Measurements from ENCODE around the gene MYO7A.

MYO7A gene

DNA sequence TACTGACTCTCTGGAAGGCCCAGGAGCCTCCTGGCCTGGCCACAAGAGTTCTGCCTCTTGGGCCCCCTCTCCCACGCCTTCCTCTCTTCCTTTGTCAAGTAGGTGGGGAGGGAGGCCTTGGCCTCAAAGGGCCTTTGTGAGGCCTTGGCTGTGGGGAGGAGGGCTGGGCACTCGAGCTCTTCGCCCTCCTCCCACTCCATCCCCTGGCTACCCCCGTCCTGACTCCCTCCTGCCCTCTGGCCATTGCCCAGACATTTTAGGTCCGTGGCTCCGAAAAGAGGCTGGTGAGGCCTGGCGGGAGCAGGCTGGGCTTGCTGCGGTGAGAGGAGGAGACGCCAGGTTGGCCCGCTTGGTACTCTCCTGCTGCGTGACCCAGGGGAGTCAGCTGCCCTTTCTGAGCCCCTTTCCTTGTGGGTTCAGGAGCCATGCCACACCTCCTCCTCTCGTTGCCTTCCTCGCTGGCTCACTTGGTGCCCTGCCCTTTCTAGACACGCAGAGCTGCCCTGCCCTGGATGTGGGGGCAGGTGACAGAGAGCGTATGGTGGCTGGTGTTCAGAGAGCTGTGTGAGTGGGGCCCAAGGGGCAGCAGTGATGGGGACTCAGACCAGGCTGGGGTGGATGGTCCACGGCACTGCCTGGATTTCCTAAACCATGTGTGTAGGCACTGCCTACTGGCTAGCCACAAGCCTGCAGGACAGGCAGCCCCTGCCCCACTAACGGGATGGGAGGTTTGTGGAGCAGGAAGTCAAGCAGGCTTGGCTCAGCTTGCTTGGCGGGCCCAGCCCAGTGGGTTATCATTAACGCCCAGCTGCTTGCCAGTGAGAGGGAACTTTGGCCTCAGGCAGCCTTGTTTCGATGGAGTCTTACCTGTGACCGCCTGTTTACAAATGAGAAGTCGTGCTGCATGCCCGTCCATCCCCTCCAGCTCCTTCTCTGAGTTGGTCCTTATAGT, 41.2 kb upstream of the MYO7A start:
- peaks cover 10% of the 10 kb centered on the region for H3K36me3 ChIP-seq (ENCODE audit: control insufficient read depth, insufficient read depth, low read length, severe bottlenecking)
- H3K4me3 ChIP-seq (ENCODE audit: low read length): no peak overlapping the region
- peaks cover 18% of the 10 kb centered on the region for H3K4me1 ChIP-seq (ENCODE audit: control insufficient read depth, insufficient read depth, low read length)
- no peaks in the 10 kb centered on the region for H3K9me3 ChIP-seq (ENCODE audit: control insufficient read depth, low read length)
- no peaks in the 10 kb centered on the region for H3K27me3 ChIP-seq (replicated peaks; ENCODE audit: control insufficient read depth, insufficient read depth, low read length)
- H3K9ac ChIP-seq (ENCODE audit: low read length): no peak overlapping the region
- DNase-seq (ENCODE audit: low read depth): no peak

DNA sequence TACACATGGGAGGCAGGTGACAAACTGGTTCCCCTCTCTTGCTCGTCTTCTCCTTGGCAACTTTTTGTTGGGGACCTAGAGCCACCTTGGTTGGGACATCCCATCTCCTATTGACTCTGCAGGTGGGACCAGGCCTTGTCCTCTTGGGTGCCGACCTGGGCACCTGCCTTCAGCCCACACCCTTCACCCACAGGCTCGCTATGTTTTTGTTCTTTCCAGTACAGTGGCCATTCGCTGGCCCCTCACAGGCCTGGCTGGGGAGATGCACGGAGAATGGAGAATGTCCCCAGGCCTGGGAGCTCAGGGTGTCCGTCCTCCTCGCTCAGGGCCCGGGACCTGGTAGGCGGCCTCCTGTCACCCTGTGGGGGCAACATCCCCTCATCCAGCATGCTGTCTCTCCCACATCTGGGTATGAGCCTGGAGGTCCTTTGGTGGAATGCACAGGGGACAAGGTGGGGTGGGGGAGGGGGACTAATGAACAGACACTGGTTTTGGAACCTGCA, 40.3 kb upstream of the MYO7A start:
- Histone ChIP-seq H3K27me3 (replicated peaks; ENCODE audit: control insufficient read depth, insufficient read depth, low read length) (no peaks in the 10 kb centered on the region), H3K9me3 (ENCODE audit: control insufficient read depth, low read length) (no peaks in the 10 kb centered on the region), H3K36me3 (ENCODE audit: control insufficient read depth, insufficient read depth, low read length, severe bottlenecking) (peaks cover 10% of the 10 kb centered on the region), H3K4me1 (ENCODE audit: control insufficient read depth, insufficient read depth, low read length) (peaks cover 13% of the 10 kb centered on the region), H3K4me3 (ENCODE audit: low read length) (no peak overlapping the region), H3K9ac (ENCODE audit: low read length) (no peak overlapping the region)
- no peak for DNase-seq (ENCODE audit: low read depth)

DNA sequence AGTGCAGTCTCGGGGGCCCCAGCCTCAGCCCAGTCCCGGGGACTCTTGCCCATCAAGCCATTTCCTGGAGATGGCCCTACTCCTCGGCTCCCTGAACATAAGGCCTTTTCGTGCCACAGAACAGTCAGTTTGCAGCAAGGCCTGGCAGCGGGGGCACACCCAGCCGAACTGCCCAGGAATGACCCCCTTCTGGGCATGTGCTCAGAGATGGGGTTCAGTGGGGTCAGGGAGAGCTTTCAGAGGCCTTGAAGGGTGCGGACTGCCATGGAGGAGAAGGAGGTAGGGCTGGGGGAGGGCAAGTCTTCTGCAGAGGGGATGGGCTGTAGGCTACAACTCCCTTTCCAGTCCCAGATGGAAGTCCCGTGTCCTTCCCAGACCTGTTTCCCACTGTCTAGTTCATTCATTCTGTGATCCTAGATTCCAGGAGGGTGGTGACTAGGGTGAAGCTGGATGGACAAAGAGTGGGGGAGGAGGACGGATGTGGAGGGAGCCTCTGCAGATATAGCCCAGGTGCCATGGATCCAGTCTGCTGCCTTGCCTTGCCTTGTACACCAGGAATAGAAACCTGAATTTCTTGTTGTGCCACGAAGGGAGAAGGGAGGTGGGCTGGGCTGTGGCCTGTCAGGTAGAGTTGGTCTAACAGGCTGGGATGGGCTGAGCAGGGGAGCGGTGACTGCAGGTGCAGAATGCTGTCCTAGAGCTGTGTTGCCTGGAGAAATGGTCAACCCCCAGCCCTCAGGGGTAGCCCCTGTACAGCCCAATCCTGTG, 39.6 kb upstream of the MYO7A start:
- Histone ChIP-seq H3K27me3 (replicated peaks; ENCODE audit: control insufficient read depth, insufficient read depth, low read length) (no peaks in the 10 kb centered on the region), H3K4me3 (ENCODE audit: low read length) (no peak overlapping the region), H3K4me1 (ENCODE audit: control insufficient read depth, insufficient read depth, low read length) (peaks cover 7% of the 10 kb centered on the region), H3K9ac (ENCODE audit: low read length) (no peak overlapping the region), H3K9me3 (ENCODE audit: control insufficient read depth, low read length) (no peaks in the 10 kb centered on the region), H3K36me3 (ENCODE audit: control insufficient read depth, insufficient read depth, low read length, severe bottlenecking) (peaks cover 11% of the 10 kb centered on the region)
- DNase-seq (ENCODE audit: low read depth): no peak

DNA sequence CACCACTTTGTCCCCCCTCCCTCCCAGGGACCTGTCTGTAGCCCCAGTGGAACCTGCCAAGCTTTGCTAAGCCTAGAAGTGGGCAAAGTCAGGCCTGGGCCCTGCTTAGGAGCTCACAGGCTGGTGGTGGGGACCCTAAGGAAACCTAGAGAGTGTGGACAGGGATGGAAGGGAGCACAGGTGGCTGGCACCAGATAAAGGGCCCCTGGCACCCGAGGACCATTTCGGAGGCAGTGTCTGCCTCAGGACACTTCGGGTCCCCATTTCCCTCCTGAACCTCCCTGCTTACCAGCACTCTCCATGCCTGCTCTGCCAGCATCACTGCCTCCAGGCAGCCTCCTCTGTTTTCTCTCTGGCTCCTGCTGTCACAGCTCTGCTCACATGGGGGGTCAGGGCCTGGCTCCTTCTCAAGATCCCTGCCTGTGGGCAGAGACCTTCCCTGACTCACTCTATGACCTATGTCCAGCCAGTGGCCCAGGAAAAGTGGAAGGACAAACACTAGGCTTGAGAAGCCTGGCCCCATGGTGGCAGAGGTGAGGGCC, 39.0 kb upstream of the MYO7A start:
- H3K9ac ChIP-seq (ENCODE audit: low read length): no peak overlapping the region
- peaks cover 17% of the 10 kb centered on the region for H3K36me3 ChIP-seq (ENCODE audit: control insufficient read depth, insufficient read depth, low read length, severe bottlenecking)
- H3K27me3 ChIP-seq (replicated peaks; ENCODE audit: control insufficient read depth, insufficient read depth, low read length): no peaks in the 10 kb centered on the region
- peaks cover under 1% of the 10 kb centered on the region for H3K4me1 ChIP-seq (ENCODE audit: control insufficient read depth, insufficient read depth, low read length)
- no peaks in the 10 kb centered on the region for H3K9me3 ChIP-seq (ENCODE audit: control insufficient read depth, low read length)
- no peak for DNase-seq (ENCODE audit: low read depth)
- H3K4me3 ChIP-seq (ENCODE audit: low read length): no peak overlapping the region

DNA sequence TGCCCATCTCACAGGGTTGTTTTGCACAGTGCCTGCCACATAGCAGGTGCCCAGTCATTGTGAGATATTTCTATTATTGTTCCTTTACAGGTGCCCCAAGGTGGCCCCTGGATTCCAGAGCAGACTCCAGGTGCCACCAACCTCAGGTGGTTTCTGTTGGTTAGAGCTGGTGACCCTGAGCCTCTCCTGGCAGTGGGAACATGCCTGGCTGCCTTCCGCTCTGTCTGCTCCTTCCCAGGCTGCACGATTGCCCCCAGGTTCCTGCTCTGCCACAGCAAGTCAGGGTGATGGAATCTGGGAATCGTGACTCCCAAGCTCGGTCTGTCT, 38.0 kb upstream of the MYO7A start:
- no peaks in the 10 kb centered on the region for H3K27me3 ChIP-seq (replicated peaks; ENCODE audit: control insufficient read depth, insufficient read depth, low read length)
- no peak for DNase-seq (ENCODE audit: low read depth)
- H3K9me3 ChIP-seq (ENCODE audit: control insufficient read depth, low read length): no peaks in the 10 kb centered on the region
- H3K36me3 ChIP-seq (ENCODE audit: control insufficient read depth, insufficient read depth, low read length, severe bottlenecking): peaks cover 26% of the 10 kb centered on the region
- no peak overlapping the region for H3K4me3 ChIP-seq (ENCODE audit: low read length)
- H3K4me1 ChIP-seq (ENCODE audit: control insufficient read depth, insufficient read depth, low read length): no peaks in the 10 kb centered on the region
- no peak overlapping the region for H3K9ac ChIP-seq (ENCODE audit: low read length)

DNA sequence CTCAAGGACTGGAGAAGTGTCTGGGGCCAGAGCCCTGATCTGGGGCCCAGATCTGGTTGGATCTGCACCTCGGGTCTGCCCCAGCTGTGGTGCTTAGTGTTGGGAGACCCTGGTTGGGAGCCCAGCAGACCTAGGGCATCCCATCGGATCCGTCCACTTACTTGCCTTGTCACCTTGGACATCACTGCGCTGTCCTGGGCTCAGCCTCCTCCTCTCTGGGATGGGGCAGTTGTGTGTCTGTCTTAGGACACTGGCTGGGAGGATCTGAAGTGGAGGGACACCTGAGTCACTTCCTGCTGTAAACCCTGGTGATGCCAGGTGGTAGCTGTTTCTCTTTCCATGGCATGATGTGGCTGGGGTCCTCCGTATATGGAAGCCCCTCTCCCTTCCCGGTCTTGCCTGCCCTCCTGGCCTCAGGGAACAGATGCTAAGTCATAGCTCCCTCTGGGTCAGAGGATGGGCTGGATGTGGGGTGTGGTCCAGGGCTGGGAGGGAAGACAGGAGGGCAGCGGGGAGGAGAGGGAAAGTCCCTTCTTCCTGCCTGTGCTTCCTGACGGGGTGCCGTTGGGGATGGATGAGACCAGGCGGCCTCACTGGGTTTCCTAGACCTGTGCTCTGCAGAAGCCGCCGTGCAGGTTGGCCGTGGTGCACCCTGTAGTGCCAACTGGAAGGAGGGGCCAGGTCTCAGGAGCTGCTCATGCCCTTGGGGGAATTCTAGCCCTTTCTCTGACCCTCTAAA, 37.5 kb upstream of the MYO7A start:
- no peaks in the 10 kb centered on the region for H3K4me1 ChIP-seq (ENCODE audit: control insufficient read depth, insufficient read depth, low read length)
- no peak overlapping the region for H3K4me3 ChIP-seq (ENCODE audit: low read length)
- no peaks in the 10 kb centered on the region for H3K9me3 ChIP-seq (ENCODE audit: control insufficient read depth, low read length)
- no peak for DNase-seq (ENCODE audit: low read depth)
- no peak overlapping the region for H3K9ac ChIP-seq (ENCODE audit: low read length)
- peaks cover 22% of the 10 kb centered on the region for H3K36me3 ChIP-seq (ENCODE audit: control insufficient read depth, insufficient read depth, low read length, severe bottlenecking)
- H3K27me3 ChIP-seq (replicated peaks; ENCODE audit: control insufficient read depth, insufficient read depth, low read length): no peaks in the 10 kb centered on the region

DNA sequence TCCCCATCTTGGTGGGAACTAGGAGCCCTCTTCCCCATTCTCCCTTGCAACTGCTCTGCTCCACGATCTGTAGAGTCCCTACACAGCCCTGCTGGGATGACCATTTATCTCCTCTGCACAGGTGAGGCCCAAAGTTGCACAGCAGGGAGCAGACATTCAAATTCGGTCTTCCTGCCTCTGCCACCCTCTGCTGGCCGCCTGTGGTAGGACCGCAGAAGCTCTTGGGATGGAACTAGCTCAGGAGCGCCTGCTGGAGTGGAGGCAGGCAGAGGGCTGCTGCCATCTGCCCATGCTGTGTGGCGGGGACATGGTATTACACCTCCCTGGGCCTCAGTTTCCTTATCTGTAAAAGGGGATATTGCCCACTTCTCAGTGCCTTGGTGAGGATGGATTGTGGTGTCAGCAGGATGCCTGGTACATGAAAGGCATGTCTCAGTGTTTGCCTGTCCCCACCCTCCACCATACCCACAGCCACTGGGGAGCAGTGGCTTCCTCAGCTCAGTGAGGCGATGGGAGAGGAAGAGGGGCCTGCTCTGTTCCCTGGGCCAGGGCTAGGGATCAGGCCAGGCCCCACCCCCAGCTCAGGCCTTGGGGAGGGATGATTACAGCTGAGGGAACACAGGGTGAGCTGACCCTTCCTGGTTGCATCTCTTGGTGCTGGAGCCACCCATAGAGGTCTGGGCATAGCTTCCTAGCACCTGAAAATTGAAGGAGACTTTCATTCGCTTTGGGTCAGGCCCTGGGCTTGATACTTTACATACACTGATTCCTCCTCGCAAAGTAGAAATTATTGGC, 36.7 kb upstream of the MYO7A start:
- no peaks in the 10 kb centered on the region for H3K4me1 ChIP-seq (ENCODE audit: control insufficient read depth, insufficient read depth, low read length)
- no peaks in the 10 kb centered on the region for H3K9me3 ChIP-seq (ENCODE audit: control insufficient read depth, low read length)
- H3K36me3 ChIP-seq (ENCODE audit: control insufficient read depth, insufficient read depth, low read length, severe bottlenecking): peaks cover 17% of the 10 kb centered on the region
- DNase-seq (ENCODE audit: low read depth): peak; percentile 83
- H3K4me3 ChIP-seq (ENCODE audit: low read length): no peak overlapping the region
- no peak overlapping the region for H3K9ac ChIP-seq (ENCODE audit: low read length)
- no peaks in the 10 kb centered on the region for H3K27me3 ChIP-seq (replicated peaks; ENCODE audit: control insufficient read depth, insufficient read depth, low read length)

DNA sequence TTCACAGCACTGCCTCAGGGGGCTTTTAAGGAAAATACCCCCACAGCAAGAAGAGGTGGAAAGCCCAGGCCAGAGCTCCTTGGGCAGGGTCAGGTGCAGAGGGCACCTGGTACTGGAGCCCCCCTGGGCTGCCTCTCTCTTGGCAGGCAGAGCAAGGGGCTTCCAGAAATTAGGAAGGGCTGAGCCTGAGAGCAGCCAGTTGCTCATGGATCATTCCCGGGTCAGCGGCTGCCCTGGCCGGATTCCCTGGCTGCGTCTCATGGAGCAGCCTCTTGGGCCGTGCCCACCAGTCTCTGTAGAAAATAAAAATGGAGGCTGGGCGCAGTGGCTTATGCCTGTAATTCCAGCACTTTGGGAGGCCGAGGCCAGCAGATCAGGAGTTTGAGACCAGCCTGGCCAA, 35.7 kb upstream of the MYO7A start:
- peaks cover 17% of the 10 kb centered on the region for H3K36me3 ChIP-seq (ENCODE audit: control insufficient read depth, insufficient read depth, low read length, severe bottlenecking)
- no peak overlapping the region for H3K9ac ChIP-seq (ENCODE audit: low read length)
- no peaks in the 10 kb centered on the region for H3K4me1 ChIP-seq (ENCODE audit: control insufficient read depth, insufficient read depth, low read length)
- H3K9me3 ChIP-seq (ENCODE audit: control insufficient read depth, low read length): no peaks in the 10 kb centered on the region
- no peak overlapping the region for H3K4me3 ChIP-seq (ENCODE audit: low read length)
- H3K27me3 ChIP-seq (replicated peaks; ENCODE audit: control insufficient read depth, insufficient read depth, low read length): no peaks in the 10 kb centered on the region
- DNase-seq (ENCODE audit: low read depth): no peak

DNA sequence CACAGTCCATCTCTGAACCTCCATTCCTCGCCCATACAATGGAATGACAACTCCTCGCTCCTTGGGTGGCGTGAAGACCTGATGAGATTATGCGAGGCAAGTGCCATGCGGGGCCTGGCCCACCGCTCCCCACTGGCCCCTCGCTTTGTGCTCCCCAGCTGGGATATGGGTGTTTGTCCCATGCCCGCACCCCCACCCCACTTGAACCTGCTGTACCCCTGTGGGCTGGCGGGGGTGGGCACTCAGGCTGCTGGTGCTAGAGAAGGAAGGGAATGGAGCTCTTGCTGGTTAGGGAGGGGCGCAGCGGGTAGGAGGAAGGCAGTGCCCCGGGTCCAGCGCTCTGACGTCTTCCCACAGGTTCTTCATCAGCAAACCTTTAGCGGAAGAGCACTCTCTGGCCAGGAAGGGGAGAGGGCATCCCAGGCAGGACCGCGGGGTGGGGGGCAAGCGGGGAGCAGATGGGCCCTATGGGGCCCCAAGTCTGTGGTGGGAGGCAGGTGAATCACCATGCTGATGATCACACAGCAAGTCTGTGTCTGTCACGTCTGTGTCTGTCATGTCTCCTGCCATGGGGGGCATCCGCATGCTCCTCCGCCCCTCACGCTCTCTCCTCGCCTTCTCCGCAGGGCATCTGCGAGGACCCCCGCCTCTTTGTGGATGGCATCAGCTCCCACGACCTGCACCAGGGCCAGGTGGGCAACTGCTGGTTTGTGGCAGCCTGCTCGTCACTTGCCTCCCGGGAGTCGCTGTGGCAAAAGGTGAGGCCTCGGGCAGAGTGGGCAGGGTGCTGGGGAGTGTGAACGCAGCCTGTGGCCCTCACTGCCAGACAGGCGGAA, 34.8 kb upstream of the MYO7A start:
- Histone ChIP-seq H3K9ac (ENCODE audit: low read length) (no peak overlapping the region), H3K27me3 (replicated peaks; ENCODE audit: control insufficient read depth, insufficient read depth, low read length) (no peaks in the 10 kb centered on the region), H3K36me3 (ENCODE audit: control insufficient read depth, insufficient read depth, low read length, severe bottlenecking) (peaks cover 17% of the 10 kb centered on the region), H3K4me1 (ENCODE audit: control insufficient read depth, insufficient read depth, low read length) (no peaks in the 10 kb centered on the region), H3K9me3 (ENCODE audit: control insufficient read depth, low read length) (no peaks in the 10 kb centered on the region), H3K4me3 (ENCODE audit: low read length) (no peak overlapping the region)
- no peak for DNase-seq (ENCODE audit: low read depth)

Data from adipocyte (in vitro differentiated cells).